GM23338 (cell line): Measurements from ENCODE around the gene BAX.

Experiments used
- CTCF ChIP-seq, 2 experiments: fragments of 200-600 bp in 1 of 2; sonication (generic) in 1 of 2; conservative IDR thresholded peaks; 2 replicates each; pipeline versions ENCODE4 v1.5.1 to v1.6.1; 2016 to 2017; ENCODE audit warnings: antibody characterized with exemption in 2 of 2, low read depth in 2 of 2, mild to moderate bottlenecking in 2 of 2, moderate library complexity in 1 of 2
- EZH2 ChIP-seq: fragments of 200-600 bp; sonication (generic); IDR thresholded peaks from one replicate; pipeline ENCODE4 v1.8.0; 2017; ENCODE audit warnings: antibody characterized with exemption, mild to moderate bottlenecking, low read depth; ENCODE audit not compliant: unreplicated experiment
- POLR2AphosphoS5 ChIP-seq: IDR thresholded peaks from 2 replicates; pipeline ENCODE4 v1.6.1; 2016; ENCODE audit warnings: antibody characterized with exemption, low read depth
- REST ChIP-seq: IDR thresholded peaks from one replicate; pipeline ENCODE4 v1.6.1; 2018; ENCODE audit warnings: antibody characterized with exemption; ENCODE audit not compliant: unreplicated experiment

GRCh38 chr19:48994035-48994386 lies 39.3 kb downstream of the BAX start:
- TF ChIP-seq REST (no peak), CTCF (conservative IDR thresholded peaks at IDR 0.05; ENCODE audit: low read depth in 2 of 2) (no peak), EZH2 (no peak), POLR2AphosphoS5 (no peak)
